ENCODE data around the gene ATP8B1. TPM values are rescaled to one million over a fixed set of nuclear protein-coding genes. Genes with fewer than 3 reads are reported as not detected.

ATP8B1 gene
- total and polyA plus RNA-seq, 9 of the 15 experiments (the other 6 are each of a cell fraction or from before 2014, with no cell fraction given), result 0.01 to 0.22 (median 0.03) TPM; not detected in 3

GRCh38 chr18:57819671-57820460 is 16.8 kb upstream of the ATP8B1 start (continued):
- TF ChIP-seq, protein P1, sequence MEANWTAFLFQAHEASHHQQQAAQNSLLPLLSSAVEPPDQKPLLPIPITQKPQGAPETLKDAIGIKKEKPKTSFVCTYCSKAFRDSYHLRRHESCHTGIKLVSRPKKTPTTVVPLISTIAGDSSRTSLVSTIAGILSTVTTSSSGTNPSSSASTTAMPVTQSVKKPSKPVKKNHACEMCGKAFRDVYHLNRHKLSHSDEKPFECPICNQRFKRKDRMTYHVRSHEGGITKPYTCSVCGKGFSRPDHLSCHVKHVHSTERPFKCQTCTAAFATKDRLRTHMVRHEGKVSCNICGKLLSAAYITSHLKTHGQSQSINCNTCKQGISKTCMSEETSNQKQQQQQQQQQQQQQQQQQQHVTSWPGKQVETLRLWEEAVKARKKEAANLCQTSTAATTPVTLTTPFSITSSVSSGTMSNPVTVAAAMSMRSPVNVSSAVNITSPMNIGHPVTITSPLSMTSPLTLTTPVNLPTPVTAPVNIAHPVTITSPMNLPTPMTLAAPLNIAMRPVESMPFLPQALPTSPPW (CRISPR knock-in tag; IDR thresholded peaks at IDR 0.05), result no peak
- TF ChIP-seq TGIF2 (CRISPR knock-in tag; IDR thresholded peaks at IDR 0.05) (no peak), ELF4 (CRISPR knock-in tag; IDR thresholded peaks at IDR 0.05) (no peak), RBBP5 (IDR thresholded peaks at IDR 0.05; ENCODE audit: borderline replicate concordance, insufficient read depth, low read length, poor library complexity, severe bottlenecking) (no peak), ETS2 (tag; IDR thresholded peaks at IDR 0.05; ENCODE audit: borderline replicate concordance, poor library complexity, severe bottlenecking) (no peak), GABPB2 (CRISPR knock-in tag; conservative IDR thresholded peaks at IDR 0.05) (no peak), CBX5 (IDR thresholded peaks at IDR 0.05; ENCODE audit: borderline replicate concordance, low read depth) (no peak), KAT7 (CRISPR knock-in tag; IDR thresholded peaks at IDR 0.05; ENCODE audit: borderline replicate concordance) (no peak), HSF4 (CRISPR knock-in tag; IDR thresholded peaks at IDR 0.05; ENCODE audit: borderline replicate concordance) (no peak)
- TF ChIP-seq, protein P2, sequence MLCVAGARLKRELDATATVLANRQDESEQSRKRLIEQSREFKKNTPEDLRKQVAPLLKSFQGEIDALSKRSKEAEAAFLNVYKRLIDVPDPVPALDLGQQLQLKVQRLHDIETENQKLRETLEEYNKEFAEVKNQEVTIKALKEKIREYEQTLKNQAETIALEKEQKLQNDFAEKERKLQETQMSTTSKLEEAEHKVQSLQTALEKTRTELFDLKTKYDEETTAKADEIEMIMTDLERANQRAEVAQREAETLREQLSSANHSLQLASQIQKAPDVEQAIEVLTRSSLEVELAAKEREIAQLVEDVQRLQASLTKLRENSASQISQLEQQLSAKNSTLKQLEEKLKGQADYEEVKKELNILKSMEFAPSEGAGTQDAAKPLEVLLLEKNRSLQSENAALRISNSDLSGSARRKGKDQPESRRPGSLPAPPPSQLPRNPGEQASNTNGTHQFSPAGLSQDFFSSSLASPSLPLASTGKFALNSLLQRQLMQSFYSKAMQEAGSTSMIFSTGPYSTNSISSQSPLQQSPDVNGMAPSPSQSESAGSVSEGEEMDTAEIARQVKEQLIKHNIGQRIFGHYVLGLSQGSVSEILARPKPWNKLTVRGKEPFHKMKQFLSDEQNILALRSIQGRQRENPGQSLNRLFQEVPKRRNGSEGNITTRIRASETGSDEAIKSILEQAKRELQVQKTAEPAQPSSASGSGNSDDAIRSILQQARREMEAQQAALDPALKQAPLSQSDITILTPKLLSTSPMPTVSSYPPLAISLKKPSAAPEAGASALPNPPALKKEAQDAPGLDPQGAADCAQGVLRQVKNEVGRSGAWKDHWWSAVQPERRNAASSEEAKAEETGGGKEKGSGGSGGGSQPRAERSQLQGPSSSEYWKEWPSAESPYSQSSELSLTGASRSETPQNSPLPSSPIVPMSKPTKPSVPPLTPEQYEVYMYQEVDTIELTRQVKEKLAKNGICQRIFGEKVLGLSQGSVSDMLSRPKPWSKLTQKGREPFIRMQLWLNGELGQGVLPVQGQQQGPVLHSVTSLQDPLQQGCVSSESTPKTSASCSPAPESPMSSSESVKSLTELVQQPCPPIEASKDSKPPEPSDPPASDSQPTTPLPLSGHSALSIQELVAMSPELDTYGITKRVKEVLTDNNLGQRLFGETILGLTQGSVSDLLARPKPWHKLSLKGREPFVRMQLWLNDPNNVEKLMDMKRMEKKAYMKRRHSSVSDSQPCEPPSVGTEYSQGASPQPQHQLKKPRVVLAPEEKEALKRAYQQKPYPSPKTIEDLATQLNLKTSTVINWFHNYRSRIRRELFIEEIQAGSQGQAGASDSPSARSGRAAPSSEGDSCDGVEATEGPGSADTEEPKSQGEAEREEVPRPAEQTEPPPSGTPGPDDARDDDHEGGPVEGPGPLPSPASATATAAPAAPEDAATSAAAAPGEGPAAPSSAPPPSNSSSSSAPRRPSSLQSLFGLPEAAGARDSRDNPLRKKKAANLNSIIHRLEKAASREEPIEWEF (CRISPR knock-in tag; IDR thresholded peaks at IDR 0.05), result peak; percentile 35; the same call in 1 of the 2 replicates
